Tibial artery (tissue), 4 donors: ENCODE data around the gene BAIAP2.

Experiments used
- DNase-seq, 2 donors: peaks; one replicate each; pipeline ENCODE4 v3.0.0-alpha.2; 2019
- H3K27ac ChIP-seq, 2 donors: fragments of 200-600 bp; sonication (generic) in 1 of 2; 1 replicate in 1 of 2; 2 replicates in 1 of 2; pipeline ENCODE4 v1.5.1; 2018 to 2019; ENCODE audit warnings: mild to moderate bottlenecking in 1 of 2
- H3K27me3 ChIP-seq, 2 donors: fragments of 200-600 bp; sonication (generic) in 1 of 2; one replicate each; pipeline versions ENCODE4 v1.5.1 to v1.6.0; 2016 to 2019
- H3K36me3 ChIP-seq, 3 donors: fragments of 200-600 bp; sonication (generic) in 2 of 3; one replicate each; pipeline ENCODE4 v1.5.1; 2016 to 2019; ENCODE audit warnings: mild to moderate bottlenecking in 2 of 3
- H3K4me1 ChIP-seq, 4 donors: fragments of 200-600 bp; sonication (generic) in 2 of 4; 1 replicate in 3 of 4; 2 replicates in 1 of 4; pipeline ENCODE4 v1.5.1; 2016 to 2019
- H3K4me3 ChIP-seq, 2 donors: fragments of 200-600 bp; sonication (generic) in 1 of 2; 1 replicate in 1 of 2; 2 replicates in 1 of 2; pipeline ENCODE4 v1.5.1; 2018 to 2019; ENCODE audit warnings: mild to moderate bottlenecking in 2 of 2
- H3K9me3 ChIP-seq, 3 donors: fragments of 200-600 bp; sonication (generic) in 1 of 3; one replicate each; pipeline ENCODE4 v1.5.1; 2016 to 2019
- CTCF ChIP-seq, 2 experiments: fragments of 200-600 bp in 1 of 2; fragments of 450-650 bp in 1 of 2; IDR thresholded peaks; one replicate each; pipeline ENCODE4 v1.5.1; 2017 to 2019; ENCODE audit warnings: antibody characterized with exemption in 2 of 2, mild to moderate bottlenecking in 1 of 2, moderate library complexity in 1 of 2
- intact Hi-C: fragments of 100-400 bp; cut with DNase I; formaldehyde crosslinking; loops from one replicate; pipeline ENCODE4 v1.15.0; 2023; ENCODE audit warnings: low total_unique reads

BAIAP2 gene

DNA sequence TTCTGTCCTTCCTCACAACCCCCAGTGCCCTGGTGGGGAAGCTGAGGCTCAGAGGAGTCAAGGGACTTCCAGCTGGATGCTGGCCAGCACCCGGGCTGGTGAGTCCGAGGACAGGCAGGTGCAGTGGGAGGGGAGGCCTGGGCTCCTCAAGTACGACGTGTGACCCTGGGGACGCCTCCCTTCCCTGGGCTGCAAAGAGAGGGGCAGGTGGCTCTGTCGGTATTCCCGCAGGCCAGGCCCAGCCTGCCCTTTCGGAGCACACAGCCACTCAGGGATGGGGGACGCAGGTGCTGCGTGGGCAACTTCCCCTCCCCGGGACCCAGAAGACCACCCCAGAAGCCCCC, 97.2 kb downstream of the BAIAP2 start:
- no peak for TF ChIP-seq CTCF (IDR thresholded peaks at IDR 0.05)
- peaks cover 0 to 13% of the 10 kb centered on the region in 2 donors for H3K27me3 ChIP-seq
- H3K27ac ChIP-seq, result no peak overlapping the region
- no peaks in the 10 kb centered on the region for H3K36me3 ChIP-seq
- no peak for DNase-seq
- intact Hi-C loops, result no loop called here
- H3K9me3 ChIP-seq, result no peaks in the 10 kb centered on the region
- no peak overlapping the region for H3K4me3 ChIP-seq
- no peaks in the 10 kb centered on the region for H3K4me1 ChIP-seq

DNA sequence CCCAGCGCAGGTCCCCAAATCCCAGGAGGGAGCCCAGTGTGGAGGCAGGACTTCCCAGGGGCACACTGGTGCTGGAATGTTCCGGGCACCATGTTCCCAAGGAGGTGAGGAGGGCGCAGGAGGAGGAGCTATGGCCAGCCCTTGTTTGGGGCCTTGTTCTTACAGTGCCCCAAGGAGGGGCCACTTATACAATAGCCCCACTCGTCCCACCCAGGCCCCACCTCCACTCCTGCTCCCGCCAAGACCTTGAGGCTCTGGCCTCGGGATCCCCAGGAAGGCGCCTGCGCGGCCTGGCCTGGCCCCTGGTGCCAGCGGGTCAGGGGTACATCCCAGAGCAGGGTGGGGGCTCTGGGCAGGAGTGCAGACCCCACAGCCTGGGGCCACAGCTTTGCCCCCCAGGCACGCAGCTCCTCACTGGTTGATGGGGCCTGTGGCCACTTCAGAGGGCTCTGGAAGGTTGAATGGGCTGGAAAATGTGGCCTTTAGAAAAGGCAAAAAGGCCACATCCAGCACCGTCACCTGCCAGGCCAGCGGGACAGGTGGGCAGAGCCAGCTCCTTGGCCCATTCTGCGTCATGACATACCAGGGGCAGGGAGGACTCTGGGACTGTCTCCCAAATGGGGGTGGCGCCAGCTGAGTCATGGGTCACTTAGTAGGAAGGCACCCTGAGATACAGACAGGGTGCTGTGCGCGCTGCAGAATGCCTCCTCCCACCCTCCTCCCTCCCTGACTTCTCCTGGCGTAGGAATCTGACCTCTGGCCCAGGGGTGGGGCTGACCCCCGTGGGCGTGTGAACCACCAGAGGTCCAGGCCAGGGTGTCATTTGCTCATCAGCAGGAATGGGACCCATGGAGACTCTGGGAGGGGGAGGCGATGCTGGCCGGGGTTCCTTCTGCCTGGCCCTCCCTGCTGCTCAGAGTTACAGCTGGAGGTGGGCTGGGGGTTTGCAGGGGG, 98.1 kb downstream of the BAIAP2 start:
- no peak for DNase-seq
- no peak for TF ChIP-seq CTCF (IDR thresholded peaks at IDR 0.05)
- Histone ChIP-seq H3K4me1 (no peaks in the 10 kb centered on the region), H3K36me3 (no peaks in the 10 kb centered on the region), H3K27ac (no peak overlapping the region), H3K27me3 (peaks cover 0 to 11% of the 10 kb centered on the region in 2 donors), H3K9me3 (no peaks in the 10 kb centered on the region), H3K4me3 (no peak overlapping the region)
- intact Hi-C loops, result no loop called here

GRCh38 chr17:81134064-81134781, 99.3 kb downstream of the BAIAP2 start:
- no peak overlapping the region for H3K4me3 ChIP-seq
- no peak overlapping the region for H3K27ac ChIP-seq
- intact Hi-C loops, result no loop called here
- TF ChIP-seq CTCF (IDR thresholded peaks at IDR 0.05), result no peak
- no peaks in the 10 kb centered on the region for H3K36me3 ChIP-seq
- DNase-seq, result no peak
- no peaks in the 10 kb centered on the region for H3K4me1 ChIP-seq
- peaks cover 0 to 11% of the 10 kb centered on the region in 2 donors for H3K27me3 ChIP-seq
- no peaks in the 10 kb centered on the region for H3K9me3 ChIP-seq

- intact Hi-C loops, result no loop called here
- DNase-seq, result no peak
- no peak for TF ChIP-seq CTCF (IDR thresholded peaks at IDR 0.05)
- Histone ChIP-seq H3K4me3 (no peak overlapping the region), H3K27ac (no peak overlapping the region), H3K36me3 (no peaks in the 10 kb centered on the region), H3K27me3 (peaks cover 0 to 5% of the 10 kb centered on the region in 2 donors), H3K4me1 (no peaks in the 10 kb centered on the region), H3K9me3 (no peaks in the 10 kb centered on the region)
Observed at GRCh38 chr17:81135505-81136278, 100.7 kb downstream of the BAIAP2 start.

DNA sequence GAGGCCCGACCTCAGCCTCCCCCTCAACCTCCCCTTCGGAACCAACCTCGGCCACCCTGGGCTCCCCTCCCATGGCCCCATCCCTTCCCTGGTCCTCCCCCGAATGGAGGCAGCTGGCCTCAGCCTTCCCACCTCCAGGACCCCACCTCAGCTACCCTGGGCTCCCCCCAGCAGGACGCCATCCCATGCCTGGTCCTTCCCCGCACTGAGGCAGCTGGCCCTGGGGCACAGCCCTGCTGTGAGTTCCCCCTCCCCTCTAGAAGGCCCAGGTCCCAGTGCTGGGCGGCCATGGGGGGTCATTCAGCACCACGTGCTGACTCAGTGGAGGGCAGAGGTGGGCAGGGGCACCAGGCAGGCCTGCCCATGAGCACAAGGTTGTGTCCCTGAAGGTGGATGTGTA, 101.4 kb downstream of the BAIAP2 start:
- H3K27me3 ChIP-seq, result peaks cover 0 to under 1% of the 10 kb centered on the region in 2 donors
- no peak for TF ChIP-seq CTCF (IDR thresholded peaks at IDR 0.05)
- H3K4me3 ChIP-seq, result no peak overlapping the region
- H3K9me3 ChIP-seq, result no peaks in the 10 kb centered on the region
- intact Hi-C loops, result no loop called here
- no peak for DNase-seq
- H3K27ac ChIP-seq, result no peak overlapping the region
- no peaks in the 10 kb centered on the region for H3K36me3 ChIP-seq
- no peaks in the 10 kb centered on the region for H3K4me1 ChIP-seq
